Muscle layer of duodenum (tissue), 2 donors: ENCODE measurements around the gene ZNF275.
A peak's percentile ranks its signal among the peaks of the same experiment; 100 is the strongest.

Experiments used
- H3K27ac ChIP-seq: one replicate; pipeline ENCODE4 v1.7.0; 2013; ENCODE audit warnings: mild to moderate bottlenecking, low read length
- H3K27me3 ChIP-seq: one replicate; pipeline ENCODE4 v1.7.0; 2013; ENCODE audit warnings: low read depth, mild to moderate bottlenecking, control low read depth, low read length
- H3K36me3 ChIP-seq, 2 donors: one replicate each; pipeline ENCODE4 v1.7.0; 2013; ENCODE audit warnings: low read length in 2 of 2, control low read depth in 1 of 2, mild to moderate bottlenecking in 1 of 2; ENCODE audit not compliant: insufficient read depth in 2 of 2, control insufficient read depth in 1 of 2
- H3K4me1 ChIP-seq, 2 donors: one replicate each; pipeline ENCODE4 v1.7.0; 2013; ENCODE audit warnings: low read length in 2 of 2, mild to moderate bottlenecking in 2 of 2, control low read depth in 1 of 2, moderate library complexity in 1 of 2; ENCODE audit not compliant: insufficient read depth in 2 of 2, control insufficient read depth in 1 of 2
- H3K4me3 ChIP-seq, 2 donors: one replicate each; pipeline ENCODE4 v1.7.0; 2013; ENCODE audit warnings: low read length in 2 of 2, low read depth in 1 of 2, mild to moderate bottlenecking in 1 of 2
- H3K9me3 ChIP-seq, 2 donors: one replicate each; pipeline ENCODE4 v1.7.0; 2013; ENCODE audit warnings: low read length in 2 of 2, control low read depth in 1 of 2, mild to moderate bottlenecking in 1 of 2; ENCODE audit not compliant: control insufficient read depth in 1 of 2
- donor health status: healthy.

The ZNF275 gene

GRCh38 chrX:153320555-153321184, 13.3 kb upstream of the ZNF275 start:
- H3K27me3 ChIP-seq: no peaks in the 10 kb centered on the region
- no peaks in the 10 kb centered on the region for H3K4me1 ChIP-seq
- no peaks in the 10 kb centered on the region for H3K36me3 ChIP-seq
- no peaks in the 10 kb centered on the region for H3K9me3 ChIP-seq
- H3K4me3 ChIP-seq: no peak overlapping the region
- no peak overlapping the region for H3K27ac ChIP-seq

- Histone ChIP-seq H3K27ac (no peak within 1 kb of the TSS), H3K36me3 (no peaks in the 10 kb centered on the region), H3K4me1 (no peaks in the 10 kb centered on the region), H3K4me3 (no peak within 1 kb of the TSS), H3K27me3 (no peaks in the 10 kb centered on the region), H3K9me3 (no peaks in the 10 kb centered on the region)
These were observed 12.4 kb upstream of the ZNF275 start, which contains the start of gene PNMA6F for GRCh38 chrX:153321381-153322124. Gene PNMA6F (minus strand): TSS chrX:153321767. CDS start chrX:153320674, 1,093 bp downstream.

- Histone ChIP-seq H3K27ac (no peak overlapping the region), H3K27me3 (no peaks in the 10 kb centered on the region), H3K36me3 (no peaks in the 10 kb centered on the region), H3K4me1 (no peaks in the 10 kb centered on the region), H3K9me3 (no peaks in the 10 kb centered on the region), H3K4me3 (no peak overlapping the region)
These were observed 6.4 kb upstream of the ZNF275 start for GRCh38 chrX:153327561-153327960.

GRCh38 chrX:153333266-153333665, 687 bp upstream of the ZNF275 start:
- peak overlapping the region; percentile 32 to 35 for H3K4me3 ChIP-seq
- H3K27me3 ChIP-seq: no peaks in the 10 kb centered on the region
- no peaks in the 10 kb centered on the region for H3K9me3 ChIP-seq
- H3K36me3 ChIP-seq: no peaks in the 10 kb centered on the region
- H3K4me1 ChIP-seq: peaks cover 3 to 14% of the 10 kb centered on the region in 2 donors
- H3K27ac ChIP-seq: no peak overlapping the region

- Histone ChIP-seq H3K9me3 (no peaks in the 10 kb centered on the region), H3K36me3 (no peaks in the 10 kb centered on the region), H3K27ac (no peak overlapping the region), H3K27me3 (no peaks in the 10 kb centered on the region), H3K4me3 (peak overlapping the region; percentile 48 to 60), H3K4me1 (peaks cover 3 to 14% of the 10 kb centered on the region in 2 donors)
These were observed 822 bp downstream of the ZNF275 start for GRCh38 chrX:153334654-153335295.

- Histone ChIP-seq H3K9me3 (no peaks in the 10 kb centered on the region), H3K4me1 (peaks cover 3 to 14% of the 10 kb centered on the region in 2 donors), H3K4me3 (no peak overlapping the region), H3K36me3 (no peaks in the 10 kb centered on the region), H3K27ac (no peak overlapping the region), H3K27me3 (no peaks in the 10 kb centered on the region)
These were observed 2.4 kb downstream of the ZNF275 start for GRCh38 chrX:153336121-153336894.

- Histone ChIP-seq H3K4me3 (no peak overlapping the region), H3K4me1 (peaks cover 3 to 14% of the 10 kb centered on the region in 2 donors), H3K27me3 (no peaks in the 10 kb centered on the region), H3K36me3 (no peaks in the 10 kb centered on the region), H3K9me3 (no peaks in the 10 kb centered on the region), H3K27ac (no peak overlapping the region)
These were observed 3.0 kb downstream of the ZNF275 start for GRCh38 chrX:153336988-153337387.

GRCh38 chrX:153338836-153339235, 4.9 kb downstream of the ZNF275 start:
- Histone ChIP-seq H3K36me3 (no peaks in the 10 kb centered on the region), H3K4me1 (peaks cover 5 to 14% of the 10 kb centered on the region in 2 donors), H3K9me3 (no peaks in the 10 kb centered on the region), H3K4me3 (no peak overlapping the region), H3K27me3 (no peaks in the 10 kb centered on the region), H3K27ac (no peak overlapping the region)

- Histone ChIP-seq H3K36me3 (peaks cover 0 to 3% of the 10 kb centered on the region in 2 donors), H3K4me3 (no peak overlapping the region), H3K4me1 (peaks cover 7 to 14% of the 10 kb centered on the region in 2 donors), H3K9me3 (no peaks in the 10 kb centered on the region), H3K27ac (no peak overlapping the region), H3K27me3 (no peaks in the 10 kb centered on the region)
These were observed 5.7 kb downstream of the ZNF275 start for GRCh38 chrX:153339662-153340061.

GRCh38 chrX:153340111-153340510, 6.2 kb downstream of the ZNF275 start:
- H3K9me3 ChIP-seq: no peaks in the 10 kb centered on the region
- H3K36me3 ChIP-seq: peaks cover 0 to 3% of the 10 kb centered on the region in 2 donors
- H3K27ac ChIP-seq: no peak overlapping the region
- peaks cover 7 to 10% of the 10 kb centered on the region in 2 donors for H3K4me1 ChIP-seq
- no peak overlapping the region for H3K4me3 ChIP-seq
- no peaks in the 10 kb centered on the region for H3K27me3 ChIP-seq
